NCI-H748 (cell line): ENCODE results near the gene NIN.
A peak's percentile ranks its signal among the peaks of the same experiment; 100 is the strongest.
"Not testable (repeated sequence)": the region's sequence is repeated elsewhere in the genome, so short reads cannot be mapped to it uniquely, and the experiment has no call there.

Experiments used
- DNase-seq: peaks from one replicate; lab custom pipeline; 2025; ENCODE audit not compliant: unreplicated experiment; lab: John Stamatoyannopoulos, UW

The NIN gene

GRCh38 chr14:50719911-50720759 is 110.8 kb downstream of the NIN start:
- DNase-seq = no peak

- DNase-seq = no peak
These were observed 112.0 kb downstream of the NIN start for GRCh38 chr14:50718949-50719348.

DNA sequence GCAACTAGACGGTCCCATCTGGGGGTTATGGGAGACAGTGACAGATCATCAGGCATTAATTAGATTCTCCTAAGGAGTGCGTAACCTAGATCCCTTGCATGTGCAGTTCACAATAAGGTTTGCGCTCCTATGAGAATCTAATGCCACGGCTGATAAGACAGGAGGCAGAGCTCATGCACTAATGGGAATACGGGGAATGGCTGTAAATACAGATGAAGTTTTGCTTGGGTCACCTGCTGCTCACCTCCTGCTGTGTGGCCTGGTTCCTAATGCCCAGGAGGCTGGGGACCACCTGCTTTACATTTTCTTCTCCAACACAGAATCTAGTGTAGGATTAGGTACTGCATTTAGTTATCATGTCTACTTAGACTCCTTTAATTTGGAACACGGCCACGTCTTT is 113.2 kb downstream of the NIN start:
- no peak for DNase-seq

- peak; percentile 7 for DNase-seq
These were observed 116.4 kb downstream of the NIN start for GRCh38 chr14:50714450-50715073.

GRCh38 chr14:50711043-50711442 is 119.9 kb downstream of the NIN start:
- DNase-seq = no peak

DNA sequence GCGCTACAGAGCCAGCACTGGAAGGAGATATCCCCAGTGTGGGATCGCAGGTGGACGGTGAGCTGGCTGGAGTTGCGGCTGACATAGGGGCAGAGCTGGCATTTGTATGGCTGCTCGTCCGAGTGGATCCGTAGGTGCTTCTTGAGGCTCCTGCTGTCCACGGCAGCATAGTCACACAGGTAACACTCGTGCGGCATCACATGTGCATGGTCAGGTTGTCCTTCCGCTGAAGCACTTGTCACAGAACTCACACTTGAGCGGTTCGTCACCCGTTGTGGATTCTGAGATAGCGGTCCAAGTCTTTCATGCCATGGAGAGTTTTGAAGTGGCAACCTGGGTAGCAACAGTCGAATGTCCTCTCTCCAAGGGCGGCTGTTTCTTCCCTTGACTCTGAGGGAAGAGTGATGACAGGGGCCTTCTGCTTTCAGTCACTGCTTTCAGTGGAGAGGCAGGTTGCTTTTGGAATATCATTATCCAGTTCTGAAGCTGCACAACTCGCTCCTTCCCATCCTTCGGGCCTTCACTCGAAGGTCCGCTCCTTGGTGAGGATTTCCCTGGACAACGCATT is 125.9 kb downstream of the NIN start:
- no peak for DNase-seq

DNA sequence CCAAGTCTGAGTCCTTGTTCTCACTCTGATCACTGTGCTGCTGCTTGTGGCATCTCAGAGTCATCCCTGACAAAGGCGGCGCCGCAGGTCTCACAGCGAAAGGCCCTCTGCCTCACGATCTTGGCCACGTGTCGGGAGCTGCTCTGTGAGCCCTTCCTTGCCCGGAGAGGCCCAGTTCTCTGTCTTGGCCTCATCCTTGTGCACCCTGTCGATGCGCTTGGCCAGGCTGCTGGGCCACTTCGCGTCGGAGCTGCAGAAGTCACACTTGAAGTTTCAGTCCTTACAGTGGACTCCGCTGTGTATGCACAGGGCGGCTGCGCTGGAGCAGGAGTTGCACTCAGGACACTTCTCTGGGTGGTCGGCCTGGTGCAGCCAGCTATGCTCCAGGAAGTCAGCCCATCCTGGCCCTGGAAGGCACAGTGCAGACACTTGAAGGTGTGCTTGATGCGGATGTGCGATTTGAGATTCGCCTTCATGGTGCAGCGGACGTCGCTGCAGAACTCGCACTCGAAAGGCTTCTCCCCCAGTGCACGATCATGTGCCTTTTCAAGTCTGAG is 126.4 kb downstream of the NIN start:
- DNase-seq = no peak

DNA sequence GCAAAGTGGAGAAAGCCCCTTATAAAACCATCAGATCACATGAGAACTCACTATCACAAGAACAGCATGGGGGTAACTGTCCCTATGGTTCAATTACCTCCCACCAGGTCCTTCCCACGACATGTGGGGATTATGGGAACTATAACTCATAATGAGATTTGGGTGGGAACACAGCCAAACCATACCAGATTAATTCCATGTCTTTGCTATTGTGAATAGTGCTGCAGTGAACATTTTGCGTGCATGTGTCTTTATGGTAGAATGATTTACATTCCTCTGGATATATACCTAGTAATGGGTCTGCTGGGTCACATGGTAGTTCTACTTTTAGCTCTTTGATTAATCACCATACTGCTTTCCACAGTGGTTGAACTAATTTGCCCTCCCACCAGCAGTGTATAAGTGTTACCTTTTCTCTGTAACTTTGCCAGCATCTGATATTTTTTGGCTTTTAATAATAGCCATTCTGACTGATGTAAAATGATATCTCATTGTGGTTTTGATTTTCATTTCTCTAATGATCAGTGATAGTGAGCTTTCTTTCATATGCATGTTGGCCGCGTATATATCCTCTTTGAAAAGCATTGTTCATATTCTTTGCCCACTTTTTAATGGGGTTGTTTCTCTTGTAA is 133.2 kb downstream of the NIN start:
- DNase-seq = no peak

DNA sequence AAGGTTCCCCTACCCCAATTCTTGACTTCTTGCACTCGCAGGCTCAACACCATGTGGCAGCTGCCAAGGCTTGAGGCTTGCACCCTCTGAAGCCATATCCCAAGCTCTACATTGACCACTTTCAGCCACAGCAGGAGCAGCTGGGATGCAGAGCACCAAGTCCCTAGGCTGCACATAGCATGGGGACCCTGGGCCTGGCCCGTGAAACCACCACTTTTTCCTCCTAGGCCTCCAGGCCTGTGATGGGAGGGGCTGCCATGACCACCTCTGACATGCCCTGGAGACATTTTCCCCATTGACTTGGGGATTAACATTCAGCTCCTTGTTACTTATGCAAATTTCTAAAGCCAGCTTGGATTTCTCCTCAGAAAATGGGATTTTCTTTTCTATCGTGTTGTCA is 136.7 kb downstream of the NIN start:
- not testable (repeated sequence) for DNase-seq

DNA sequence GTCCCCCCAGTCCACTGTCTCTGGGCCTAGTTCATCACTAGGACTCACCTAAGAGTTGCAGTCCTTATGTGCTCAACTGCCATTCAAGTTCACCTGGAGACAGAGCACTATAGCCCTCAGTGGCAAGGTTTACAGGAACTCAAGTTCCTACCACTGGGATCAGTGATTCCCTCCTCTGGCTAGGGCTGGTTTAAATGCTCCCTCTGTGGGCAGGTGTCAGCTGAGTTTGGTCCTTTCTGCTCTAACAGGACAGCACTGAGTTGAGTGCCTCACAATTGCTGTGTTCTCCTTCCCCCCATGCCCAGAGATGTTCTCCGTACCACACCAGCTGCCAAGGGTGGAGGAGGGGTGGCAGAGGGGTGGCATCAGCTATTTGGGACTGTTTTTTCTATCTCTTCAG is 142.1 kb downstream of the NIN start:
- no peak for DNase-seq

DNA sequence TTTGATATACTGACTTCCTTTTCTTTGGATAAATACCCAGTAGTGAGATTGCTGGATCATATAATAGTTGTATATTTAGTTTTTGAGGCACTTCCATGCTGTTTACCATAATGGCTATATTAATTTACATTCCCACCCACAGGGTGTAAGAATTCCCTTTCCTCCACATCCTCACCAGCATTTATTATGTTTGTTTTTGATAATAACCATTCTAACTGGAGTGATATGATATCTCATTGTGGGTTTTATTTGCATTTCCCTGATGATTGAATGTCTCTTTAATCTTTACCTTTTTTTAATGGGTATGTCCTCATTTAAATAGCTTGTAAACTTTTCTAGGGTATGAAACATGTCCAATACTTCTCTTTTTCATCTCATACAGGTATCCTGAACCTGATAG is 151.3 kb downstream of the NIN start:
- DNase-seq = no peak

DNA sequence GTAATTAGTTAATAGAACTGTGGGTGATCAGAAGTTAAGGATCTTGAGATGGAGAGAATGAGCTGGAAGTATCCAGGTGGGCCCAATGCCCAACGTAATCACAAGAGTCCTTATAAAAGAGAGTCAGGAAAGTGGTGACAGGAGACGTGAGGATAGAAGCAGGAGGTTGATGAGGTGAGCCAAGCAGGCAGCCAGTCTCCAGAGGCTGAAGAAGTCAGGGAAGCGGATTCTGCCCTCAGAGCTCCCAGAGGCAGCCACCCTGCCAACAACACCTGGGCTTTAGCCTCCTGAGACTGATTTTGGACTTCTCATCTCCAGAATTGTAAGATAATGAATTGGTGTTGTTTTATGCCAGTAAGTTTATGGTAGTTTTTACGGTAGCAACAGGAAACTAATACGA is 152.8 kb downstream of the NIN start:
- no peak for DNase-seq

GRCh38 chr14:50677527-50678063 is 153.4 kb downstream of the NIN start:
- no peak for DNase-seq

DNA sequence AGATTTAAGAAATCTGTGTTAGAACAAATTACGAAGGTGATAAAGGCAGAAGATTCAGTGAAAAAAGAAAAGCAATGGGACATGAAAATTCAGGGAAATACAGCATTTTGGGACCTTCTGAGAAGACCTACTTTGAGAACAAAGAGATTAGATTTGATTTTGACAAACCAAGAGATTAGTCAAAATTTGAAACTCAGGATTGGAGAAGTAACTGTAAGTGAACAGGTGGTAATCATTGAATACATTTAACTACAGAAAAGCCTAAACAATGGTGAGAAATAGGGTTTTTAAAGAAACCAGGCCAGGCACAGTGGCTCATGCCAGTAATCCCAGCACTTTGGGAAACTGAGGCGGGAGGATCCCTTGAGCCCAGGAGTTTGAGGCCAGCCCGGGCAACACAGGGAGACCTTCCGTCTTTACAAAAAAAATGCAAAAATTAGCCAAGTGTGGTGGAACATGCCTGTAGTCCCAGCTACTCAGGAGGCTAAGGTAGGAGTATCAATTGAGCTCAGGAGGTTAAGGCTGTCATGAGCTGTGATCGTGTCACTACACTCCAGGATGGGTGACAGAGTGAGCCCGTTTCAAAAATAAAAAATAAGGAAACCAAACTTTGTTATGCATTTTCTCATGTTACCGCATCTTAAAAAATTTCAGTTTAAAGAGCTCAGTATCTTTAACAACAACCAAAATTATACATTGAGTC is 154.0 kb downstream of the NIN start:
- DNase-seq = no peak

DNA sequence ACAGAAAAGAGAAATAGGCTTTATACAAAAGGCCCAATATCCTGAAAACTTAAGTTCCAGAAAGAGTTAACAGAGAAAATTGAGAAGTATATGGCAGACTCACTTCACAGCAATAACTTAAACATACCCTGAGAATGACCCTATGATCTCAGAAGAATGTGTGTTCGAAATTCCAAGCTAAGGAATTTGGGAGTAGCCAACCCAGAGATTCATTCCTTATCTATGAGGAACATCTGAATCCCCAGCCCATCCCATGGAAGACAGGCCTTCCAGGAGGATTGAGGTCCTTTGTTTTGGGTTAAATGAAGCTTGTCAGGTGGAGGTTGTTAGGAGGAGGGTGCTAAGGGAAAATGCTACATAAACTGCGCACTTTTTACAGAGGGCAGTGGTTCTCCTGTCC is 155.4 kb downstream of the NIN start:
- DNase-seq = no peak

DNA sequence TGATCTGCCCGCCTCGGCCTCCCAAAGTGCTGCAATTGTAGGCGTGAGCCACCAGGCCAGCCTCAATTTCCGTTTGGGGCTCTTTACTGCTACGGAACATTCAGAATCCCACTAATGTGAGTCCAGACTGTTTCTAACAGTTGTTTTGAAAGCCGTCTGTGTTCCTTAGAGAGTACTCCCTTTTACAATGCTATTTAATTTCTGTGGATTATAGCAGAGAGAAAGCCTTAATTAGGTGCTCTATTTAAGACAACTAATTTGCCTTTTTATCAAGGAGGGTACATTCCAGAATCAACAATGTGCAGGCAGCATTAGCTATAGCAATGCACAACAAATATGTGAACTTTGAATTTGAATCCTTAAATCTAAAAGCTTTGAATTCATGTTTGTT is 160.1 kb downstream of the NIN start:
- no peak for DNase-seq

GRCh38 chr14:50670196-50670865 is 160.6 kb downstream of the NIN start:
- DNase-seq = no peak
